ENCODE data around the gene RSPO4. TPM values are rescaled to one million over a fixed set of nuclear protein-coding genes. Genes with fewer than 3 reads are reported as not detected.

Gene RSPO4
- total RNA-seq, 1 experiment from 2014 or later, result 6.7 TPM

GRCh38 chr20:977021-977420, 25.1 kb downstream of the RSPO4 start:
- Histone ChIP-seq H3K9me3 (ENCODE audit: control insufficient read depth, low read depth, low read length) (no peaks in the 10 kb centered on the region), H3K4me2 (ENCODE audit: insufficient read depth, insufficient read length, low read length) (no peak overlapping the region), H3K27me3 (ENCODE audit: insufficient read depth, low read length) (no peaks in the 10 kb centered on the region), H3K79me2 (ENCODE audit: insufficient read depth, low read length) (no peaks in the 10 kb centered on the region), H3K23me2 (ENCODE audit: insufficient read length, low read depth, low read length, poor library complexity, severe bottlenecking) (no peaks in the 10 kb centered on the region), H2BK15ac (ENCODE audit: low read depth, low read length) (no peak overlapping the region), H2BK12ac (ENCODE audit: insufficient read length, low read depth, low read length) (no peak overlapping the region), H2BK5ac (ENCODE audit: insufficient read length, low read length) (no peak overlapping the region), H3K79me1 (ENCODE audit: insufficient read depth, low read depth, low read length, poor library complexity, severe bottlenecking) (no peaks in the 10 kb centered on the region), H2AK5ac (ENCODE audit: insufficient read length, low read length) (no peak overlapping the region), H2BK20ac (ENCODE audit: low read depth, low read length, poor library complexity, severe bottlenecking) (no peak overlapping the region), H3K9ac (ENCODE audit: extremely low read depth, insufficient read length, low read length) (no peak overlapping the region), H3K27ac (ENCODE audit: insufficient read length, low read depth, low read length) (no peak overlapping the region), H3K4me1 (ENCODE audit: insufficient read depth, low read length) (no peaks in the 10 kb centered on the region), H4K91ac (ENCODE audit: insufficient read length, low read depth, low read length) (no peak overlapping the region), H3K18ac (ENCODE audit: insufficient read length, low read depth, low read length) (no peak overlapping the region), H4K20me1 (ENCODE audit: control insufficient read depth, insufficient read depth, insufficient read length) (no peaks in the 10 kb centered on the region), H3K56ac (ENCODE audit: insufficient read length, low read depth, low read length) (no peak overlapping the region), H3K14ac (ENCODE audit: insufficient read depth, low read length) (no peak overlapping the region), H4K8ac (replicated peaks; ENCODE audit: insufficient read length, low read depth, low read length) (no peak overlapping the region), H2AFZ (ENCODE audit: low read length) (no peak overlapping the region), H3K23ac (ENCODE audit: insufficient read length, low read depth, low read length) (no peak overlapping the region), H4K5ac (ENCODE audit: insufficient read length, low read depth, low read length) (no peak overlapping the region), H3T11ph (ENCODE audit: low read length) (no peak overlapping the region), H3K4ac (ENCODE audit: low read depth, low read length) (no peak overlapping the region), H2BK120ac (ENCODE audit: low read depth, low read length, poor library complexity, severe bottlenecking) (no peak overlapping the region)
- no peak for DNase-seq
- Mint-ChIP-seq H3K4me1 (peaks cover 2% of the 10 kb centered on the region in 2 experiments; a peak in 3 of 4 replicates), H3K36me3 (ENCODE audit: insufficient read depth in 1 of 3, low read depth in 3 of 3) (no peaks in the 10 kb centered on the region), H3K9me3 (no peaks in the 10 kb centered on the region), H3K27me3 (ENCODE audit: low read depth) (peaks cover 2% of the 10 kb centered on the region), H3K27ac (no peak overlapping the region), H3K4me3 (no peak overlapping the region)
- no peak for TF ChIP-seq CTCF (conservative IDR thresholded peaks at IDR 0.05)
- WGBS (ENCODE audit: extremely low coverage, insufficient read length, low lambda C conversion rate), result no CpG with 5 or more reads among the region's 1 CpG

All from H9 (cell line).